SU-DHL-6 (cell line): ENCODE measurements around the gene NRAP.

ENCODE experiments used
- H2AFZ ChIP-seq: fragments of 200-600 bp; sonication (generic); 2 replicates; pipeline ENCODE4 v1.6.1; 2014; ENCODE audit warnings: low read depth, mild to moderate bottlenecking, moderate library complexity, mixed read lengths, antibody characterized with exemption, low read length; ENCODE audit not compliant: severe bottlenecking
- H3F3A ChIP-seq: fragments of 200-600 bp; shearing (Covaris generic); 2 replicates; pipeline ENCODE4 v1.6.0; 2016; ENCODE audit warnings: antibody characterized with exemption, mild to moderate bottlenecking; ENCODE audit not compliant: insufficient read depth
- H3K27ac ChIP-seq: fragments of 200-600 bp; sonication (generic); 2 replicates; pipeline ENCODE4 v1.5.1; 2016; ENCODE audit warnings: low read depth, mild to moderate bottlenecking, low read length, moderate library complexity, mixed read lengths
- H3K27me3 ChIP-seq: fragments of 200-600 bp; sonication (generic), shearing (Covaris generic); 2 replicates; pipeline ENCODE4 v1.6.0; 2014; ENCODE audit warnings: mild to moderate bottlenecking, low read length
- H3K36me3 ChIP-seq: fragments of 200-600 bp; sonication (generic); 2 replicates; pipeline ENCODE4 v1.6.1; 2014; ENCODE audit warnings: mild to moderate bottlenecking, low read length, mixed read lengths
- H3K4me2 ChIP-seq: fragments of 300-600, 200-600 bp; shearing (Covaris generic), sonication (generic); 2 replicates; pipeline ENCODE4 v1.6.0; 2014; ENCODE audit warnings: low read length, low read depth, mild to moderate bottlenecking; ENCODE audit not compliant: poor library complexity, severe bottlenecking
- H3K4me3 ChIP-seq: fragments of 200-600 bp; sonication (generic); 2 replicates; pipeline ENCODE4 v1.5.1; 2014; ENCODE audit warnings: antibody characterized with exemption, low read length, mild to moderate bottlenecking, mixed read lengths; ENCODE audit not compliant: insufficient read depth, poor library complexity, severe bottlenecking
- H3K79me2 ChIP-seq: fragments of 200-600 bp; sonication (generic); 2 replicates; pipeline ENCODE4 v1.6.1; 2014; ENCODE audit warnings: mild to moderate bottlenecking, low read length, moderate library complexity; ENCODE audit not compliant: insufficient read depth
- H3K9ac ChIP-seq: fragments of 200-600 bp; sonication (generic); 2 replicates; pipeline ENCODE4 v1.7.0; 2014; ENCODE audit warnings: mild to moderate bottlenecking, low read length
- H3K9me2 ChIP-seq: fragments of 200-600 bp; sonication (generic); replicated peaks from 2 replicates; pipeline ENCODE4 v1.6.1; 2014; ENCODE audit warnings: low read length; ENCODE audit not compliant: insufficient read depth
- H3K9me3 ChIP-seq: fragments of 200-600 bp; sonication (generic); 2 replicates; pipeline ENCODE4 v1.6.1; 2014; ENCODE audit warnings: low read length, mixed read lengths; ENCODE audit not compliant: insufficient read depth
- H4K20me1 ChIP-seq: fragments of 200-600 bp; sonication (generic); 2 replicates; pipeline ENCODE4 v1.6.1; 2014; ENCODE audit warnings: low read depth, mild to moderate bottlenecking, antibody characterized with exemption, low read length, moderate library complexity, mixed read lengths
- EZH2phosphoT487 ChIP-seq: fragments of 200-600 bp; sonication (generic), shearing (Covaris generic); conservative IDR thresholded peaks from 2 replicates; pipeline ENCODE4 v1.6.1; 2018; ENCODE audit warnings: mild to moderate bottlenecking, antibody characterized with exemption, low read length, moderate library complexity, mixed read lengths
- TF ChIP-seq, protein P1 (sequence below): fragments of 200-600 bp; sonication (generic); IDR thresholded peaks from one replicate; pipeline ENCODE4 v1.5.1; 2017; ENCODE audit warnings: antibody characterized with exemption, mild to moderate bottlenecking, low read length, moderate library complexity; ENCODE audit not compliant: insufficient read depth, poor library complexity, severe bottlenecking

NRAP gene, protein sequence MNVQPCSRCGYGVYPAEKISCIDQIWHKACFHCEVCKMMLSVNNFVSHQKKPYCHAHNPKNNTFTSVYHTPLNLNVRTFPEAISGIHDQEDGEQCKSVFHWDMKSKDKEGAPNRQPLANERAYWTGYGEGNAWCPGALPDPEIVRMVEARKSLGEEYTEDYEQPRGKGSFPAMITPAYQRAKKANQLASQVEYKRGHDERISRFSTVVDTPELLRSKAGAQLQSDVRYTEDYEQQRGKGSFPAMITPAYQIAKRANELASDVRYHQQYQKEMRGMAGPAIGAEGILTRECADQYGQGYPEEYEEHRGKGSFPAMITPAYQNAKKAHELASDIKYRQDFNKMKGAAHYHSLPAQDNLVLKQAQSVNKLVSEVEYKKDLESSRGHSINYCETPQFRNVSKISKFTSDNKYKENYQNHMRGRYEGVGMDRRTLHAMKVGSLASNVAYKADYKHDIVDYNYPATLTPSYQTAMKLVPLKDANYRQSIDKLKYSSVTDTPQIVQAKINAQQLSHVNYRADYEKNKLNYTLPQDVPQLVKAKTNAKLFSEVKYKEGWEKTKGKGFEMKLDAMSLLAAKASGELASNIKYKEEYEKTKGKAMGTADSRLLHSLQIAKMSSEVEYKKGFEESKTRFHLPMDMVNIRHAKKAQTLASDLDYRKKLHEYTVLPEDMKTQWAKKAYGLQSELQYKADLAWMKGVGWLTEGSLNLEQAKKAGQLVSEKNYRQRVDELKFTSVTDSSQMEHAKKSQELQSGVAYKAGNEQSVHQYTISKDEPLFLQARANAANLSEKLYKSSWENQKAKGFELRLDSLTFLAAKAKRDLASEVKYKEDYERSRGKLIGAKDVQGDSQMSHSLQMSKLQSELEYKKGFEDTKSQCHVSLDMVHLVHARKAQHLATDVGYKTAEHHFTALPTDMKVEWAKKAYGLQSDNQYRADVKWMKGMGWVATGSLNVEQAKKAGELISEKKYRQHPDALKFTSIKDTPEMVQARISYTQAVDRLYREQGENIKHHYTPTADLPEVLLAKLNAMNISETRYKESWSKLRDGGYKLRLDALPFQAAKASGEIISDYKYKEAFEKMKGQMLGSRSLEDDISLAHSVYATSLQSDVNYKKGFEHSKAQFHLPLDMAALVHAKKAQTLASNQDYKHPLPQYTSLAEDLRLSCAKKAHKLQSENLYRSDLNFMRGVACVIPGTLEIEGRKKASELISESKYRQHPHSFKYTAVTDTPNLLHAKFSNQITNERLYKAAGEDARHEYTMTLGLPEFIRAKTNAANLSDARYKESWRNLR (N-terminal part only)

DNA sequence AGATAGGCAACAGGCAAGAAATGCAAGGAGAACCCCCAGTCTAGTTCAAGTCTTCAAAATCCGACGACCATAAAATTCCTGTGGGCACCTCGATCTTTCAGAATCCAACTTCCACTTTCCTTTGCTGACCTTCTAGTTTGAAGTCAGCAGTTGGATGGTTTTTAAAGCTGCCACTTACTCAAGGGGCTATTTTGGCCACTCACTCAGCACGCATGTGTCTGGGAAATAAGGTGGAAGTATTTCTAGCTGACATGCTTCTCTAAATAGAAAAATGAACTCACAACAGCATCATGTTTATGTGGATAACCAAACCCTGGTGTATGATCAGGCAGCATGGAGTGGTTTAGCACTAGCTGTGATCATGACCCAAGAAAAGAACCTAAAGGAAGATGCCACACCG, at the start of gene NRAP:
TSS of gene NRAP (minus strand) at position 134 of the 400 bp plus-strand sequence. CDS start 159 bp downstream, outside the sequence.
- no peaks in the 10 kb centered on the region for H4K20me1 ChIP-seq
- H3K9me3 ChIP-seq, result no peaks in the 10 kb centered on the region
- no peak within 1 kb of the TSS for H2AFZ ChIP-seq

DNA sequence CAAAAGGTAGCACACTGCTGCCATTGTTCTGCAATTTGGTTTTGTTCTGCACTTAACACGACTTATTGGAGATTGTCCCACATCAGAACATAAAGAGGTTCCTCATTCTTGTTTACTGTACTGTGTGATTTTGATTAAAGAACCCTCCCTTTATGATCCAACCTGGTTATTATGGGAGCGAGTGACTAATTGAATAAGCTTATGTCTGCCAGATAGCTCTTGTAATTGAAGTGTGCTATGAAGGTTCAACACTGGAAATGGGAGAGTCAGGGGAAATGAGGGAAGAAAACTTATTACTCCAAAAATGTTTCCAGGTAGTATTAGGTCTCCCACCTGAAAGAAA, 49.8 kb upstream of the NRAP start:
- Histone ChIP-seq H3K4me2 (no peak overlapping the region), H3K27me3 (no peaks in the 10 kb centered on the region), H2AFZ (no peak overlapping the region), H3K79me2 (no peaks in the 10 kb centered on the region), H3K36me3 (no peaks in the 10 kb centered on the region), H3K9me3 (no peaks in the 10 kb centered on the region), H3F3A (no peaks in the 10 kb centered on the region), H3K4me3 (no peak overlapping the region), H3K9ac (no peak overlapping the region), H3K27ac (no peak overlapping the region), H4K20me1 (no peaks in the 10 kb centered on the region), H3K9me2 (no peaks in the 10 kb centered on the region)
- TF ChIP-seq, protein P1, sequence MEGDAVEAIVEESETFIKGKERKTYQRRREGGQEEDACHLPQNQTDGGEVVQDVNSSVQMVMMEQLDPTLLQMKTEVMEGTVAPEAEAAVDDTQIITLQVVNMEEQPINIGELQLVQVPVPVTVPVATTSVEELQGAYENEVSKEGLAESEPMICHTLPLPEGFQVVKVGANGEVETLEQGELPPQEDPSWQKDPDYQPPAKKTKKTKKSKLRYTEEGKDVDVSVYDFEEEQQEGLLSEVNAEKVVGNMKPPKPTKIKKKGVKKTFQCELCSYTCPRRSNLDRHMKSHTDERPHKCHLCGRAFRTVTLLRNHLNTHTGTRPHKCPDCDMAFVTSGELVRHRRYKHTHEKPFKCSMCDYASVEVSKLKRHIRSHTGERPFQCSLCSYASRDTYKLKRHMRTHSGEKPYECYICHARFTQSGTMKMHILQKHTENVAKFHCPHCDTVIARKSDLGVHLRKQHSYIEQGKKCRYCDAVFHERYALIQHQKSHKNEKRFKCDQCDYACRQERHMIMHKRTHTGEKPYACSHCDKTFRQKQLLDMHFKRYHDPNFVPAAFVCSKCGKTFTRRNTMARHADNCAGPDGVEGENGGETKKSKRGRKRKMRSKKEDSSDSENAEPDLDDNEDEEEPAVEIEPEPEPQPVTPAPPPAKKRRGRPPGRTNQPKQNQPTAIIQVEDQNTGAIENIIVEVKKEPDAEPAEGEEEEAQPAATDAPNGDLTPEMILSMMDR, result no peak
- TF ChIP-seq EZH2phosphoT487, result no peak

More for the DNA sequence above, at the start of gene NRAP:
- Histone ChIP-seq H3K9me2 (no peaks in the 10 kb centered on the region), H3K27me3 (no peaks in the 10 kb centered on the region), H3F3A (no peaks in the 10 kb centered on the region), H3K4me3 (no peak within 1 kb of the TSS), H3K27ac (no peak within 1 kb of the TSS), H3K4me2 (no peak within 1 kb of the TSS), H3K79me2 (no peaks in the 10 kb centered on the region), H3K9ac (no peak within 1 kb of the TSS), H3K36me3 (no peaks in the 10 kb centered on the region)
- TF ChIP-seq, protein P1, result no peak
- TF ChIP-seq EZH2phosphoT487, result no peak

DNA sequence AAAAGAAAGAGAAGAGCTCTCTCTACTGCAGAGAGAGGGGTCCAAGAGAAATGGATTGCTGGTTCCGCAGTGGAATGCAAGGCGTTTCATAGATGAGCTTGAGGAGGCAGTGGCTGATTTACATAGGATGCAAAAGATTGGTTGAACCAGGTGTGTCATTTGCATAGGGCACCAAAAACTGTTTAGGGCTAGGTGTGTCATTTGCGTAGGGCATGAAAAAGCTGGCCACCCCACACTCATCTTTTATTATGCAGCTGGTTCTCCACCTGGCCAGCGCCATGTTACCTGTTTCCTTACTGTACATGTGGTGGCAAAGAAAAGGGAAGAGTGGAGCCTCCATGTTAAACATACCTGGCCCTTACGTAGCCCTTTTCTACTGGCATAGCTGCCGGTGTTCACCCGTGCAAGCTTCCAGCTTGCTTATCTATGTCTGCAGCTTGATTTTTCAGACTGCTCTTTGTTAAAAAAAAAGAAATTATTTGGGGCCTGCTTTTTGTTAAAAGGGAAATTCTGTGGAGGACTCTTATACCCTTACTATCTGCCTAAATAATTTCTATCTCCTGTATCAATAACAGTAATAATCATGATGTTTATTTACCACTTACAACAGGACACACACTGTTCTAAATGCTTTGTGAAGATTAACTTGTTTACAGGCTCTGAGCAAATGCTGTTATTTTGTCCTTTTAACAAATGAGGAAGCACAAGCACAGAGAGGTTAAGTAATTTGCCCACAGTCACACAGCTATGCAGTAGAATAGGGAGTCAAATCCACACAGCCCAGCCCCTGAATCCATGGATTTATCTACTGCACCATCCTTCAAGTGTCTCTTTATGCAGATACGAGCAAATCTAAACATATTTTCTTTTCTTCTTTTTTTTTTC, 49.2 kb upstream of the NRAP start:
- no peak overlapping the region for H3K27ac ChIP-seq
- no peaks in the 10 kb centered on the region for H3F3A ChIP-seq
- no peaks in the 10 kb centered on the region for H3K79me2 ChIP-seq
- TF ChIP-seq EZH2phosphoT487, result no peak
- no peaks in the 10 kb centered on the region for H3K36me3 ChIP-seq
- H3K27me3 ChIP-seq, result no peaks in the 10 kb centered on the region
- H3K4me2 ChIP-seq, result no peak overlapping the region
- no peaks in the 10 kb centered on the region for H3K9me2 ChIP-seq
- no peak overlapping the region for H3K4me3 ChIP-seq
- no peak overlapping the region for H3K9ac ChIP-seq
- H2AFZ ChIP-seq, result no peak overlapping the region
- no peaks in the 10 kb centered on the region for H3K9me3 ChIP-seq
- no peaks in the 10 kb centered on the region for H4K20me1 ChIP-seq
